Omental fat pad (tissue), 4 donors: ENCODE measurements around the gene OR10J5. TPM values are rescaled to one million over a fixed set of nuclear protein-coding genes. Genes with fewer than 3 reads are reported as not detected.
"Not testable (repeated sequence)": the region's sequence is repeated elsewhere in the genome, so short reads cannot be mapped to it uniquely, and the experiment has no call there.

Experiments used
- ATAC-seq: fragments of 150-250 bp; one replicate; pipeline ENCODE4 v1.9.1; 2016; ENCODE audit warnings: mild to moderate bottlenecking, moderate library complexity; ENCODE audit not compliant: low FRiP score
- DNase-seq: peaks from one replicate; pipeline ENCODE4 v3.0.0-alpha.2; 2019; ENCODE audit warnings: low spot score
- CTCF ChIP-seq, 3 donors: fragments of 450-650 bp; IDR thresholded peaks; one replicate each; pipeline ENCODE4 v1.5.1; 2016 to 2017; ENCODE audit warnings: antibody characterized with exemption in 3 of 3, mild to moderate bottlenecking in 3 of 3, moderate library complexity in 2 of 3
- total RNA-seq, 4 donors: library from RNA; depleted of rRNA; stranded (reverse); fragments of >200 nt; gene quantifications; one replicate each; pipeline ENCODE4 v1.1.0, GENCODE V29; 2016

Gene OR10J5
- total RNA-seq, 4 donors from 2014 or later = not detected

GRCh38 chr1:159560599-159560998, 24.8 kb upstream of the OR10J5 start:
- no peak for ATAC-seq
- no peak for TF ChIP-seq CTCF (IDR thresholded peaks at IDR 0.05)
- no peak for DNase-seq

- no peak for TF ChIP-seq CTCF (IDR thresholded peaks at IDR 0.05)
- ATAC-seq (no peak), DNase-seq (no peak)
Observed at GRCh38 chr1:159556931-159557369, 21.1 kb upstream of the OR10J5 start.

GRCh38 chr1:159554696-159555095, 18.9 kb upstream of the OR10J5 start:
- ATAC-seq = no peak
- TF ChIP-seq CTCF (IDR thresholded peaks at IDR 0.05) = no peak
- no peak for DNase-seq

GRCh38 chr1:159554261-159554660, 18.5 kb upstream of the OR10J5 start:
- no peak for TF ChIP-seq CTCF (IDR thresholded peaks at IDR 0.05)
- ATAC-seq (no peak), DNase-seq (no peak)

GRCh38 chr1:159548126-159548525, 12.3 kb upstream of the OR10J5 start:
- DNase-seq = no peak
- ATAC-seq = no peak
- TF ChIP-seq CTCF (IDR thresholded peaks at IDR 0.05) = no peak

GRCh38 chr1:159532922-159533321, 2.9 kb downstream of the OR10J5 start:
- ATAC-seq (no peak), DNase-seq (no peak)
- TF ChIP-seq CTCF (IDR thresholded peaks at IDR 0.05) = no peak

- ATAC-seq, DNase-seq: not testable (repeated sequence)
Observed at GRCh38 chr1:159524792-159525191, 11.0 kb downstream of the OR10J5 start.

- no peak for TF ChIP-seq CTCF (IDR thresholded peaks at IDR 0.05)
- DNase-seq (no peak), ATAC-seq (no peak)
Observed at GRCh38 chr1:159510229-159510541, 25.6 kb downstream of the OR10J5 start.
